ENCODE data around the gene TMEM217. TPM values are rescaled to one million over a fixed set of nuclear protein-coding genes. Genes with fewer than 3 reads are reported as not detected.
A peak's percentile ranks its signal among the peaks of the same experiment; 100 is the strongest.

The TMEM217 gene
- total and polyA plus RNA-seq, 2 of the 8 experiments (the other 6 are each of a cell fraction or from before 2014, with no cell fraction given), result 0.60 to 1.1 TPM

DNA sequence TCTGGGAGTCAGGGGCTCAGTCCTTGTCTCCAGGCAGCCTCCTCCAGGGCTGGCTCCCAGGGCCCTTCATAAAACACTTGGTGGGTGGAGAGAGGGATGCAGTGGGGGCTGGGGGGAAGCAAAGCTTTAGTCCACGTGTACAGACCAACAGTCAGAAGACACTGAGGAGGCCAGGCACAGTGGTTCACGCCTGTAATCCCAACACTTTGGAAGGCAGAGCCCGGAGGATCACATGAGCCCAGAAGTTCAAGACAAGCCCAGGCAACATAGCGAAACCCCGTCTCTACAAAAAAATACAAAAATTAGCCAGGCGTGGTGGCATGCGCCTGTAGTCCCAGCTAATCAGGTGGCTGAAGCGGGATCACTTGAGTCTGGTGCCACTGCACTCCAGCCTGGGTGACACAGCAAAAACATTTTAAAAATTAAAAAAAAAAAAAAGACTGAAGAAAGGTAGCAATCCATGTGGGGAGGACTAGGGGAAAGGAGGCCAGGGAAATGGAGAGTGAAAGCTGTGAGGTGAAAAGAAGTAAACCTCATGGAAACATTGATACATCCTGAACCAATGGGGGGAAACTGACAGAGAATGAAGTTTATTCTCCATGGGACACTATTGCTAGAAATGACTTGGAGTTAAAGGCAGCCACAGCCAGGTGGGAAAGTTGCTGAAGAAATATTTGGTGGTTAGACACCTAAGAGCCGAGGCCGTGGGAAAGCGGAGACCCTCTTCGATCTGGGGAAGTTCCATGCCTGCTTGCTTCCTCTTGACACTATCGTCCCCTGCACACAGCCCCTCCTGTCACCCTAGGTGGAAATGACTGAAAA, 52.6 kb downstream of the TMEM217 start:
- no peaks in the 10 kb centered on the region for H3K79me1 ChIP-seq (ENCODE audit: low read depth, low read length)
- H2AFZ ChIP-seq (ENCODE audit: low read length), result 0 out of 2 replicates have a peak overlapping the region, but pooled peaks have one; percentile 18
- no peak overlapping the region; the same call in 1 of the 2 replicates for H2BK5ac ChIP-seq (ENCODE audit: low read depth, low read length)
- ChIA-PET CTCF (ENCODE audit: partially characterized antibody) (interaction anchor here (0.6 to 34.9 kb wide), 11 partner anchors 11 to 466 kb away, joined by 3 to 866 read pairs (median 3); no protein-coding TSS in a partner anchor), POLR2A (ENCODE audit: partially characterized antibody) (interaction anchor here (0.6 to 2.8 kb wide), 5 partner anchors 33 to 154 kb away, joined by 3 to 9 read pairs (median 3); no protein-coding TSS in a partner anchor)
- no peak overlapping the region for H3K4me2 ChIP-seq (ENCODE audit: insufficient read depth in 1 of 2, low read depth in 2 of 2, low read length in 2 of 2)
- no peak overlapping the region for H3K27ac ChIP-seq (ENCODE audit: low read depth, low read length)
- H2BK12ac ChIP-seq (ENCODE audit: low read depth, low read length), result no peak overlapping the region
- H4K20me1 ChIP-seq (replicated peaks in 1 of 2; ENCODE audit: control insufficient read depth in 1 of 2, insufficient read depth in 2 of 2, low read length in 2 of 2), result peaks cover 0 to 2% of the 10 kb centered on the region in 2 experiments
- no peak overlapping the region for H2BK20ac ChIP-seq (ENCODE audit: low read length)
- H3K36me3 ChIP-seq (ENCODE audit: control insufficient read depth in 2 of 4, insufficient read depth in 4 of 4, low read length in 3 of 4), result no peaks in the 10 kb centered on the region
- no peak overlapping the region for H4K8ac ChIP-seq (ENCODE audit: extremely low read depth, insufficient read depth, low read length)
- no peak overlapping the region for H3K56ac ChIP-seq (replicated peaks; ENCODE audit: insufficient read length, low read depth, low read length)
- H3K4me1 ChIP-seq (replicated peaks in 1 of 4; ENCODE audit: control insufficient read depth in 3 of 4, insufficient read depth in 4 of 4, low read length in 3 of 4), result no peaks in the 10 kb centered on the region; a peak in 1 of 7 replicates
- H3K9ac ChIP-seq (replicated peaks in 1 of 4; ENCODE audit: extremely low read depth in 1 of 4, low read depth in 3 of 4, low read length in 3 of 4), result no peak overlapping the region
- H2AK5ac ChIP-seq (ENCODE audit: low read depth, low read length), result no peak overlapping the region
- no peak overlapping the region for H2BK120ac ChIP-seq (replicated peaks; ENCODE audit: low read depth, low read length)
- H3K79me2 ChIP-seq (ENCODE audit: control insufficient read depth in 1 of 2, insufficient read depth in 2 of 2, low read length in 2 of 2), result no peaks in the 10 kb centered on the region
- H3K18ac ChIP-seq (ENCODE audit: extremely low read depth, low read length), result no peak overlapping the region
- H4K5ac ChIP-seq (ENCODE audit: insufficient read length, low read depth, low read length), result no peak overlapping the region
- 73% methylated on average over 13 of the region's 13 CpGs; no CpG with 5 or more reads in 1 of the 2 experiments for WGBS, 2 experiments (ENCODE audit: extremely low coverage in 1 of 2, insufficient coverage in 1 of 2, insufficient read length in 1 of 2, insufficient replicate concordance in 2 of 2, low coverage in 1 of 2, low lambda C conversion rate in 2 of 2, missing lambda C conversion rate in 1 of 2)
- H3K27me3 ChIP-seq (replicated peaks in 1 of 4; ENCODE audit: control insufficient read depth in 3 of 4, extremely low read depth in 1 of 4, insufficient read depth in 3 of 4, low read length in 3 of 4), result no peaks in the 10 kb centered on the region; a peak in 1 of 7 replicates
- no peak overlapping the region for H3K23ac ChIP-seq (ENCODE audit: insufficient read length)
- H3K4me3 ChIP-seq (ENCODE audit: extremely low read depth in 1 of 4, insufficient read depth in 2 of 4, low read depth in 3 of 4, low read length in 4 of 4), result no peak overlapping the region
- DNase-seq (ENCODE audit: low read depth in 1 of 2, low spot score in 2 of 2), result no peak
- no peaks in the 10 kb centered on the region for H3K9me3 ChIP-seq (ENCODE audit: insufficient read depth in 2 of 2, low read depth in 1 of 2, low read length in 1 of 2)
- H3K23me2 ChIP-seq (ENCODE audit: low read depth, low read length), result peaks cover 5% of the 10 kb centered on the region; the same call in 1 of the 2 replicates
- FAIRE-seq, result no peak
- no peak overlapping the region for H3K14ac ChIP-seq (ENCODE audit: insufficient read length)
- no peak overlapping the region for H2BK15ac ChIP-seq (ENCODE audit: low read length)
- no peak overlapping the region for H4K91ac ChIP-seq (replicated peaks; ENCODE audit: insufficient read length, low read length)
- no peak overlapping the region for H3K4ac ChIP-seq (replicated peaks; ENCODE audit: insufficient read length, low read depth, low read length)
- no peak for TF ChIP-seq PHF8 (conservative IDR thresholded peaks at IDR 0.05; ENCODE audit: low read depth, low read length)
- no peak for TF ChIP-seq SIN3A (conservative IDR thresholded peaks at IDR 0.05 in 1 of 2, IDR thresholded peaks at IDR 0.05 in 1 of 2; ENCODE audit: low read depth in 1 of 2, low read length in 2 of 2)
- no peak for TF ChIP-seq JUND (IDR thresholded peaks at IDR 0.05; ENCODE audit: low read length)
- TF ChIP-seq CTBP2 (IDR thresholded peaks at IDR 0.05; ENCODE audit: borderline replicate concordance, insufficient read depth, insufficient read length, low read length), result no peak
- TF ChIP-seq RXRA (IDR thresholded peaks at IDR 0.05; ENCODE audit: insufficient read depth, low read depth, low read length), result no peak
- TF ChIP-seq EZH2 (IDR thresholded peaks at IDR 0.05; ENCODE audit: low read depth, low read length, severe bottlenecking), result no peak
- TF ChIP-seq CREB1 (IDR thresholded peaks at IDR 0.05), result no peak
- no peak for TF ChIP-seq SAP30 (IDR thresholded peaks at IDR 0.05; ENCODE audit: insufficient read depth, insufficient replicate concordance, low read length)
- no peak for TF ChIP-seq CEBPB (IDR thresholded peaks at IDR 0.05; ENCODE audit: low read depth, low read length)
- no peak for TF ChIP-seq JUN (IDR thresholded peaks at IDR 0.05; ENCODE audit: low read depth, low read length)
- TF ChIP-seq CHD1 (IDR thresholded peaks at IDR 0.05; ENCODE audit: low read depth, low read length), result no peak
- TF ChIP-seq SIX5 (IDR thresholded peaks at IDR 0.05; ENCODE audit: low read depth, low read length), result no peak
